ENCODE results near the gene CLEC10A. TPM values are rescaled to one million over a fixed set of nuclear protein-coding genes. Genes with fewer than 3 reads are reported as not detected.
"Not testable (repeated sequence)": the region's sequence is repeated elsewhere in the genome, so short reads cannot be mapped to it uniquely, and the experiment has no call there.

Gene CLEC10A
- total and polyA plus RNA-seq, 4 donors: 0.17 to 0.77 (median 0.49) TPM

- 76% methylated on average over 2 of the region's 6 CpGs for whole genome bisulfite sequencing (ENCODE audit: insufficient coverage)
Measured at GRCh38 chr17:7063518-7064094, 16.4 kb downstream of the CLEC10A start.

GRCh38 chr17:7060165-7060891 lies 19.7 kb downstream of the CLEC10A start:
- Histone ChIP-seq H3K9me3 (ENCODE audit: control insufficient read depth, insufficient read depth, low read length) (no peaks in the 10 kb centered on the region), H3K4me1 (ENCODE audit: control insufficient read depth, insufficient read depth, low read length) (peaks cover 4% of the 10 kb centered on the region), H3K36me3 (ENCODE audit: control insufficient read depth, insufficient read depth, low read length) (no peaks in the 10 kb centered on the region), H3K27me3 (ENCODE audit: control insufficient read depth, insufficient read depth, low read length) (no peaks in the 10 kb centered on the region), H3K4me3 (ENCODE audit: low read depth, low read length) (no peak overlapping the region), H3K27ac (ENCODE audit: low read depth, low read length) (no peak overlapping the region)
- 43% methylated on average over 3 of the region's 6 CpGs for WGBS (ENCODE audit: insufficient coverage)
- DNase-seq (ENCODE audit: low read depth in 4 of 6, low spot score in 6 of 6): peak in 1 of 6 donors; percentile 48

More at GRCh38 chr17:7063518-7064094, 16.4 kb downstream of the CLEC10A start:
- no peaks in the 10 kb centered on the region for H3K27me3 ChIP-seq (ENCODE audit: control insufficient read depth, insufficient read depth, low read length)
- H3K36me3 ChIP-seq (ENCODE audit: control insufficient read depth, insufficient read depth, low read length): no peaks in the 10 kb centered on the region
- H3K4me1 ChIP-seq (ENCODE audit: control insufficient read depth, insufficient read depth, low read length): peaks cover 4% of the 10 kb centered on the region
- no peak overlapping the region for H3K4me3 ChIP-seq (ENCODE audit: low read depth, low read length)
- no peak overlapping the region for H3K27ac ChIP-seq (ENCODE audit: low read depth, low read length)
- no peak for DNase-seq (ENCODE audit: low read depth in 4 of 6, low spot score in 6 of 6)
- H3K9me3 ChIP-seq (ENCODE audit: control insufficient read depth, insufficient read depth, low read length): peaks cover 2% of the 10 kb centered on the region

DNA sequence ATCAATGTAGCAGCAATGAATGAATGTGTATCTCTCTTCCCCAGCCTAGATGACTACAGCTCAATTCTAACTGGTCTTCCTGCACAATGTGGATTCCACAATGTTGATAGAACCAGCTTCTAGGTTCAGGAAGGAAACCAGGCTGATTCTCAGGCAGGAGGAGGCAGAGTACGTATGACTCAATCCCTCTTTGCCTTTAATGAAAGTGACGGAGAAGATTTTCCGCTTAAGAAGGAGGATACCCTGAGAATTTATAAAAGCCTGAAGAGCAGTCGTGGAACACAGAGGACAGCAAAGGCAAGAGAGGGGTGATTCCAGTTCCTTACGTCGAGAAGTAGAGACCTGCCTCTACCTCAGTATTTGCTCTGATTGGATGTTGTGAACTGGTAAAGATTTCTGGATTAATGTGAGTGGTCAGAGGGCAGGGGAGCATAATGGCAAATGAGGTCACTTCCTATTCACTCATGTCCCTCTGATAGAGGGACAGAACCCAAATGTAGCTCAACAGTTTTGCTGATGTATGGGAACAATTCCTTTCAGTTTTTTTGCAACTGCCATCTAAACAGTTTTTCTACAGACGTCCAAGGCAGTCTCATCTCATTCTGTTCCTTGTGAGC lies 21.1 kb downstream of the CLEC10A start:
- H3K9me3 ChIP-seq (ENCODE audit: control insufficient read depth, insufficient read depth, low read length): no peaks in the 10 kb centered on the region
- no peak overlapping the region for H3K27ac ChIP-seq (ENCODE audit: low read depth, low read length)
- H3K36me3 ChIP-seq (ENCODE audit: control insufficient read depth, insufficient read depth, low read length): no peaks in the 10 kb centered on the region
- DNase-seq (ENCODE audit: low read depth in 4 of 6, low spot score in 6 of 6): no peak
- no peak overlapping the region for H3K4me3 ChIP-seq (ENCODE audit: low read depth, low read length)
- 76% methylated on average over 5 of the region's 7 CpGs for WGBS (ENCODE audit: insufficient coverage)
- peaks cover 4% of the 10 kb centered on the region for H3K4me1 ChIP-seq (ENCODE audit: control insufficient read depth, insufficient read depth, low read length)
- no peaks in the 10 kb centered on the region for H3K27me3 ChIP-seq (ENCODE audit: control insufficient read depth, insufficient read depth, low read length)

DNA sequence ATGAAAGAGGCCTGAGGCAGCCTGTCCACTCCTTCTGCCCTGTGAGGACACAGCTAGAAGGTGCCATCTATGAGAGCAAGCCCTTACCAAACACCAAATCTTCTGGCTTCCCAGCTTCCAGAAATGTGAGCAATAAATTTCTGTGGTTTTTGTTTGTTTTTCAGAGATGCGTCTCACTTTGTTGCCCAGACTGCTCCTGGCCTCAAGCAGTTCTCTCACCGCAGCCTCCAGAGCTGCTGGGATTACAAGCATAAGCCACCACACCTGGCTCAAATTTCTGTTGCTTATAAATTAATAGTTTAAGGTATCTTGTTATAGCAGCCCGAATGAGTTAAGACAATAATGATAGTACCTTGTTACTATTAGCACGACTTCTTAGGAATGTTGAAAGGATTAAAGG lies 23.7 kb downstream of the CLEC10A start:
- no peak for DNase-seq (ENCODE audit: low read depth in 4 of 6, low spot score in 6 of 6)
- H3K4me3 ChIP-seq (ENCODE audit: low read depth, low read length): no peak overlapping the region
- H3K27ac ChIP-seq (ENCODE audit: low read depth, low read length): no peak overlapping the region
- H3K9me3 ChIP-seq (ENCODE audit: control insufficient read depth, insufficient read depth, low read length): no peaks in the 10 kb centered on the region
- no peaks in the 10 kb centered on the region for H3K4me1 ChIP-seq (ENCODE audit: control insufficient read depth, insufficient read depth, low read length)
- WGBS (ENCODE audit: insufficient coverage): no CpG with 5 or more reads among the region's 4 CpGs
- H3K27me3 ChIP-seq (ENCODE audit: control insufficient read depth, insufficient read depth, low read length): no peaks in the 10 kb centered on the region
- no peaks in the 10 kb centered on the region for H3K36me3 ChIP-seq (ENCODE audit: control insufficient read depth, insufficient read depth, low read length)

DNA sequence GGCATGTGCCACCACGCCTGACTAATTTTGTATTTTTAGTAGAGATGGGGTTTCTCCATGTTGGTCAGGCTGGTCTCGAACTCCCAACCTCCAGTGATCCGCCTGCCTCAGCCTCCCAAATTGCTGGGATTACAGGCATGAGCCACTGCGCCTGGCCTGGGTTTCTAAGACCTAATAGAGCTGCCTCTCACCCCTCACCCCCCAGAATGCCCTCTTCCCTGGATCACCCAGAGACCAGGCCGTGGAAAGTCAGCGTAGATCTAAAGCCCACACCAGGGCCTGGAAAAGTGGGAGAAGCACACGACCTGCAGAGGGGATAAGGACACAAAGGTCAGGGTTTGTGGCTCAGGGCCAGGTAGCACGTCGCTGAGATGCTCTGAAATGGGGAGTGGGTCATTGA lies 29.5 kb downstream of the CLEC10A start:
- DNase-seq (ENCODE audit: low read depth in 4 of 6, low spot score in 6 of 6); H3K27ac ChIP-seq (ENCODE audit: low read depth, low read length); H3K36me3 ChIP-seq (ENCODE audit: control insufficient read depth, insufficient read depth, low read length); H3K9me3 ChIP-seq (ENCODE audit: control insufficient read depth, insufficient read depth, low read length); H3K4me3 ChIP-seq (ENCODE audit: low read depth, low read length): not testable (repeated sequence)
- Histone ChIP-seq H3K27me3 (ENCODE audit: control insufficient read depth, insufficient read depth, low read length) (peaks cover 16% of the 10 kb centered on the region), H3K4me1 (ENCODE audit: control insufficient read depth, insufficient read depth, low read length) (peaks cover 13% of the 10 kb centered on the region)
- 89% methylated on average over 7 of the region's 9 CpGs for WGBS (ENCODE audit: insufficient coverage)

DNA sequence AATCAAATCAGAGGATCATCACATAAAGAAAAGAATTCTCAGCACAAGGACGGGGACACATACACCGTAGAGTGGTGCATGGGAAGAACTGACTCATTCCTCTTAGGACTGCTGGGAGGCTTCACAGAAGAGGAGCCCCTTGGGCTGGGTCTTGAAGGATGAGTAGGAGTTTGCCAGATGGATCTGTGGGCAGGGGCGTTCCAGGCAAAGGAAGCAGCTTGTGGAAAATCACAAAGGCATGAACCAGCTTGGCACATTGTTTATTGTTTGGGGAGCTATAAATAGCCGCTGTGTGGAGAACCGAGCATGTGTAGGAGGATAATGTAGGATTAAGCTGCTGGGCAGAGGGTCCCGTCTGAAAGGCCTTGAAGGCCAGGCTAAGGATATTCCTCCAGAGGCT lies 31.1 kb downstream of the CLEC10A start:
- H3K27me3 ChIP-seq (ENCODE audit: control insufficient read depth, insufficient read depth, low read length): peaks cover 30% of the 10 kb centered on the region
- no peak for DNase-seq (ENCODE audit: low read depth in 4 of 6, low spot score in 6 of 6)
- no peak overlapping the region for H3K4me3 ChIP-seq (ENCODE audit: low read depth, low read length)
- H3K27ac ChIP-seq (ENCODE audit: low read depth, low read length): no peak overlapping the region
- no peaks in the 10 kb centered on the region for H3K9me3 ChIP-seq (ENCODE audit: control insufficient read depth, insufficient read depth, low read length)
- 86% methylated on average over 5 of the region's 6 CpGs for WGBS (ENCODE audit: insufficient coverage)
- H3K36me3 ChIP-seq (ENCODE audit: control insufficient read depth, insufficient read depth, low read length): no peaks in the 10 kb centered on the region
- peaks cover 15% of the 10 kb centered on the region for H3K4me1 ChIP-seq (ENCODE audit: control insufficient read depth, insufficient read depth, low read length)

DNA sequence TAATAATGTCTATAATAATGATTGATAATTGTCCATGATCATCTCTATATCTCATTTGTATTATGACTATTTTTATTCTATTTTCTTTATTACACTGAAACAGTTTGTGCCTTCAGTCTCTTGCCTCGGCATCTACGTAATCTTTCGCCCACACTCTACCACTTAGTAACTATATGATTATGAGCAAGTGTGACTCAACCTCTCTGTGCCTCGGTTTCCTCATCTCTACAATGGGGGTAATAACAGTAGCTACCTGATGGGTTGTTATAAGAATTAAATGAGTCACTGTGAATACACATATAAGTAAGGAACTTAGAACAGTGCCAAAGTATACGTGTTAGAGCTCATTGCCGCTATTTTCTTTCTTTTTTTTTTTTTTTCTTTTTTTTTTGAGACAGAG lies 32.5 kb downstream of the CLEC10A start:
- Histone ChIP-seq H3K4me3 (ENCODE audit: low read depth, low read length) (no peak overlapping the region), H3K27me3 (ENCODE audit: control insufficient read depth, insufficient read depth, low read length) (peaks cover 44% of the 10 kb centered on the region), H3K36me3 (ENCODE audit: control insufficient read depth, insufficient read depth, low read length) (no peaks in the 10 kb centered on the region), H3K4me1 (ENCODE audit: control insufficient read depth, insufficient read depth, low read length) (peaks cover 29% of the 10 kb centered on the region), H3K27ac (ENCODE audit: low read depth, low read length) (no peak overlapping the region), H3K9me3 (ENCODE audit: control insufficient read depth, insufficient read depth, low read length) (no peaks in the 10 kb centered on the region)
- WGBS (ENCODE audit: insufficient coverage): no CpG with 5 or more reads among the region's 6 CpGs
- no peak for DNase-seq (ENCODE audit: low read depth in 4 of 6, low spot score in 6 of 6)

DNA sequence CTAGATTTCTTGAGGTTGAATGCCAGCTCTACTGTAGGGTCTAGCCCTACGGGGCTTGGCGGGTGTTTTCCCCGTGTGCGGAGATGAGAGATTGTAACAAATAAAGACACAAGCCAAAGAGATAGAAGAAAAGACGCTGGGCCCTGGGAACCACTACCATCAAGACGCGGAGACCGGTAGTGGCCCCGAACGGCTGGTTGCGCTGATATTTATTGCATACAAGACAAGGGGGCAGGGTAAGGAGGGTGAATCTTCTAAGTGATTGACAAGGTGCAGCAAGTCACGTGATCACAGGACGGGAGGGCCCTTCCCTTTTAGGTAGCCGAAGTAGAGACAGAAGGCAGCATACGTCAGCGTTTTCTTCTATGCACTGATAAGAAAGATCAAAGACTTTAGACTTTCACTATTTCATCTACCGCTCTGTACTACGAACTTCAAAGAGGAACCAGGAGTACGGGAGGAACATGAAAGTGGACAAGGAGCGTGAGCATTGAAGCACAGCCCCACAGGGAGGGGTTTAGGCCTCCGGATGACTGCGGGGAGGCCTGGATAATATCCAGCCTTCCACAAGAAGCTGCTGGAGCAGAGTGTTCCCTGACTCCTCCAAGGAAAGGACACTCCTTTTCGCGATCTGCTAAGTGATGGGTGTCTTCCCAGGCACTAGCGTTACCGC lies 33.2 kb downstream of the CLEC10A start:
- H3K36me3 ChIP-seq (ENCODE audit: control insufficient read depth, insufficient read depth, low read length); H3K27ac ChIP-seq (ENCODE audit: low read depth, low read length); H3K4me3 ChIP-seq (ENCODE audit: low read depth, low read length); H3K9me3 ChIP-seq (ENCODE audit: control insufficient read depth, insufficient read depth, low read length): not testable (repeated sequence)
- peak in 1 of 6 donors; percentile 32 for DNase-seq (ENCODE audit: low read depth in 4 of 6, low spot score in 6 of 6)
- H3K4me1 ChIP-seq (ENCODE audit: control insufficient read depth, insufficient read depth, low read length): peaks cover 36% of the 10 kb centered on the region
- WGBS (ENCODE audit: insufficient coverage): 15% methylated on average over 20 of the region's 26 CpGs
- peaks cover 51% of the 10 kb centered on the region for H3K27me3 ChIP-seq (ENCODE audit: control insufficient read depth, insufficient read depth, low read length)

GRCh38 chr17:7046127-7046724 lies 33.8 kb downstream of the CLEC10A start:
- H3K27ac ChIP-seq (ENCODE audit: low read depth, low read length): no peak overlapping the region
- H3K27me3 ChIP-seq (ENCODE audit: control insufficient read depth, insufficient read depth, low read length): peaks cover 53% of the 10 kb centered on the region
- no peaks in the 10 kb centered on the region for H3K36me3 ChIP-seq (ENCODE audit: control insufficient read depth, insufficient read depth, low read length)
- H3K9me3 ChIP-seq (ENCODE audit: control insufficient read depth, insufficient read depth, low read length): no peaks in the 10 kb centered on the region
- DNase-seq (ENCODE audit: low read depth in 4 of 6, low spot score in 6 of 6): peak in 1 of 6 donors; percentile 57
- peaks cover 40% of the 10 kb centered on the region for H3K4me1 ChIP-seq (ENCODE audit: control insufficient read depth, insufficient read depth, low read length)
- WGBS (ENCODE audit: insufficient coverage): 5% methylated on average over 13 of the region's 15 CpGs
- peak overlapping the region; percentile 7 for H3K4me3 ChIP-seq (ENCODE audit: low read depth, low read length)

Measured in spinal cord (tissue), 10 donors.